ENCODE measurements around the gene RPS5. TPM values are rescaled to one million over a fixed set of nuclear protein-coding genes. Genes with fewer than 3 reads are reported as not detected.

Gene RPS5
- total RNA-seq, 1 donor from 2014 or later: 1,938 TPM

- Mint-ChIP-seq H3K36me3 (peaks cover 5% of the 10 kb centered on the region), H3K27ac (no peak overlapping the region), H3K4me3 (no peak overlapping the region), H3K27me3 (ENCODE audit: insufficient read depth, low read depth) (peaks cover 22% of the 10 kb centered on the region), H3K9me3 (no peaks in the 10 kb centered on the region), H3K4me1 (peaks cover 17% of the 10 kb centered on the region)
- Histone ChIP-seq H3K36me3 (no peaks in the 10 kb centered on the region), H3K9me3 (ENCODE audit: low read depth) (no peaks in the 10 kb centered on the region), H3K27ac (no peak overlapping the region), H3K4me1 (peaks cover 6% of the 10 kb centered on the region), H4K20me1 (ENCODE audit: low read depth) (no peaks in the 10 kb centered on the region), H2AFZ (replicated peaks) (no peak overlapping the region), H3F3A (ENCODE audit: low read depth) (no peaks in the 10 kb centered on the region), H3K79me2 (ENCODE audit: low read depth) (no peaks in the 10 kb centered on the region), H3K4me2 (no peak overlapping the region), H3K4me3 (no peak overlapping the region), H3K9ac (no peak overlapping the region), H3K27me3 (peaks cover 16% of the 10 kb centered on the region)
- no peak for DNase-seq (ENCODE audit: low spot score)
- TF ChIP-seq EZH2 (IDR thresholded peaks at IDR 0.05): no peak
- no peak for TF ChIP-seq EZH2phosphoT487 (IDR thresholded peaks at IDR 0.05)
- TF ChIP-seq, protein P1, sequence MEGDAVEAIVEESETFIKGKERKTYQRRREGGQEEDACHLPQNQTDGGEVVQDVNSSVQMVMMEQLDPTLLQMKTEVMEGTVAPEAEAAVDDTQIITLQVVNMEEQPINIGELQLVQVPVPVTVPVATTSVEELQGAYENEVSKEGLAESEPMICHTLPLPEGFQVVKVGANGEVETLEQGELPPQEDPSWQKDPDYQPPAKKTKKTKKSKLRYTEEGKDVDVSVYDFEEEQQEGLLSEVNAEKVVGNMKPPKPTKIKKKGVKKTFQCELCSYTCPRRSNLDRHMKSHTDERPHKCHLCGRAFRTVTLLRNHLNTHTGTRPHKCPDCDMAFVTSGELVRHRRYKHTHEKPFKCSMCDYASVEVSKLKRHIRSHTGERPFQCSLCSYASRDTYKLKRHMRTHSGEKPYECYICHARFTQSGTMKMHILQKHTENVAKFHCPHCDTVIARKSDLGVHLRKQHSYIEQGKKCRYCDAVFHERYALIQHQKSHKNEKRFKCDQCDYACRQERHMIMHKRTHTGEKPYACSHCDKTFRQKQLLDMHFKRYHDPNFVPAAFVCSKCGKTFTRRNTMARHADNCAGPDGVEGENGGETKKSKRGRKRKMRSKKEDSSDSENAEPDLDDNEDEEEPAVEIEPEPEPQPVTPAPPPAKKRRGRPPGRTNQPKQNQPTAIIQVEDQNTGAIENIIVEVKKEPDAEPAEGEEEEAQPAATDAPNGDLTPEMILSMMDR (IDR thresholded peaks at IDR 0.05): no peak
Observed at GRCh38 chr19:58350001-58350861, 36.8 kb upstream of the RPS5 start.

GRCh38 chr19:58350871-58351557, 36.1 kb upstream of the RPS5 start:
- H3K4me1 ChIP-seq: peaks cover 6% of the 10 kb centered on the region
- H3K36me3 Mint-ChIP-seq: peaks cover 5% of the 10 kb centered on the region
- H3K9ac ChIP-seq: no peak overlapping the region
- no peaks in the 10 kb centered on the region for H4K20me1 ChIP-seq (ENCODE audit: low read depth)
- no peak overlapping the region for H2AFZ ChIP-seq (replicated peaks)
- H3K4me3 ChIP-seq: no peak overlapping the region
- H3K9me3 Mint-ChIP-seq: no peaks in the 10 kb centered on the region
- no peak overlapping the region for H3K27ac ChIP-seq
- no peak for DNase-seq (ENCODE audit: low spot score)
- no peak overlapping the region for H3K4me2 ChIP-seq
- H3K9me3 ChIP-seq (ENCODE audit: low read depth): no peaks in the 10 kb centered on the region
- TF ChIP-seq, protein P1 (IDR thresholded peaks at IDR 0.05): no peak
- TF ChIP-seq EZH2phosphoT487 (IDR thresholded peaks at IDR 0.05) (no peak), EZH2 (IDR thresholded peaks at IDR 0.05) (no peak)
- no peaks in the 10 kb centered on the region for H3K79me2 ChIP-seq (ENCODE audit: low read depth)
- H3K36me3 ChIP-seq: no peaks in the 10 kb centered on the region
- H3K27ac Mint-ChIP-seq: no peak overlapping the region
- H3K4me1 Mint-ChIP-seq: peaks cover 13% of the 10 kb centered on the region
- H3K4me3 Mint-ChIP-seq: no peak overlapping the region
- H3K27me3 Mint-ChIP-seq (ENCODE audit: insufficient read depth, low read depth): peaks cover 17% of the 10 kb centered on the region
- no peaks in the 10 kb centered on the region for H3F3A ChIP-seq (ENCODE audit: low read depth)
- H3K27me3 ChIP-seq: peaks cover 14% of the 10 kb centered on the region

DNA sequence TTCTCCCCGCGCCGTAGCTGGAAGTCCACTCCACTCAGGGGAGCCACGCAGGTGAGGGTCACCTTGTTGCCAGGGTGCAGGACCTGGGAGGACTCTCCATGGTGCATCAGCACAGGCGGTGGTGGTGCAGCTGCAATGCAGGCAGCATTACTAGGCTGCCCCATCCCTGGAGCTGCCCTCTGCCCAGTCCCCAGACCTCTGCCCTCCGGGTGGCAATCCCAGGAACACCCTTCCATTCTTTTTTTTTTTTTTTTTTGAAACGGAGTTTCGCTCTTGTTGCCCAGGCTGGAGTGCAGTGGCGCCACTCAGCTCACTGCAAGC, 35.6 kb upstream of the RPS5 start:
- no peak for DNase-seq (ENCODE audit: low spot score)
- Mint-ChIP-seq H3K4me1 (peaks cover 11% of the 10 kb centered on the region), H3K36me3 (peaks cover 5% of the 10 kb centered on the region), H3K9me3 (no peaks in the 10 kb centered on the region), H3K27ac (no peak overlapping the region), H3K27me3 (ENCODE audit: insufficient read depth, low read depth) (peaks cover 15% of the 10 kb centered on the region), H3K4me3 (no peak overlapping the region)
- Histone ChIP-seq H3K36me3 (no peaks in the 10 kb centered on the region), H3K27me3 (peaks cover 9% of the 10 kb centered on the region), H3K4me3 (no peak overlapping the region), H3K9me3 (ENCODE audit: low read depth) (no peaks in the 10 kb centered on the region), H2AFZ (replicated peaks) (no peak overlapping the region), H3K9ac (no peak overlapping the region), H4K20me1 (ENCODE audit: low read depth) (no peaks in the 10 kb centered on the region), H3F3A (ENCODE audit: low read depth) (no peaks in the 10 kb centered on the region), H3K4me2 (no peak overlapping the region), H3K4me1 (peaks cover 6% of the 10 kb centered on the region), H3K27ac (no peak overlapping the region), H3K79me2 (ENCODE audit: low read depth) (no peaks in the 10 kb centered on the region)
- no peak for TF ChIP-seq EZH2 (IDR thresholded peaks at IDR 0.05)
- TF ChIP-seq, protein P1 (IDR thresholded peaks at IDR 0.05): no peak
- no peak for TF ChIP-seq EZH2phosphoT487 (IDR thresholded peaks at IDR 0.05)
